Neural crest cell (in vitro differentiated cells): ENCODE data around the gene GGT6. TPM values are rescaled to one million over a fixed set of nuclear protein-coding genes. Genes with fewer than 3 reads are reported as not detected.
"Not testable (repeated sequence)": the region's sequence is repeated elsewhere in the genome, so short reads cannot be mapped to it uniquely, and the experiment has no call there.

Experiments
- DNase-seq: peaks from one replicate; pipeline ENCODE4 v3.0.0; 2021; ENCODE audit warnings: low read depth, mixed read lengths, low spot score
- H3K27ac Mint-ChIP-seq: one replicate; pipeline ENCODE4 v1.8.0; 2021; ENCODE audit warnings: mild to moderate bottlenecking, mixed read lengths; ENCODE audit not compliant: unreplicated experiment
- H3K27me3 Mint-ChIP-seq: 2 replicates; pipeline ENCODE4 v1.8.0; 2021; ENCODE audit warnings: low read depth, mild to moderate bottlenecking, mixed read lengths
- H3K36me3 Mint-ChIP-seq: 2 replicates; pipeline ENCODE4 v1.8.0; 2021; ENCODE audit warnings: low read depth, mild to moderate bottlenecking, mixed read lengths
- H3K4me1 Mint-ChIP-seq: 2 replicates; pipeline ENCODE4 v1.8.0; 2021; ENCODE audit warnings: mixed read lengths
- H3K4me3 Mint-ChIP-seq: one replicate; pipeline ENCODE4 v1.8.0; 2021; ENCODE audit warnings: mild to moderate bottlenecking, mixed read lengths
- H3K9me3 Mint-ChIP-seq: 2 replicates; pipeline ENCODE4 v1.8.0; 2021; ENCODE audit warnings: mixed read lengths
- total RNA-seq: library from RNA; stranded (reverse); gene quantifications from 2 replicates; pipeline ENCODE4 v1.2.1, GENCODE V29; 2021
- TF ChIP-seq, protein P1 (sequence below): fragments of 200-600 bp; sonication (generic); conservative IDR thresholded peaks from 2 replicates; pipeline ENCODE4 v1.5.0; 2021; ENCODE audit warnings: antibody characterized with exemption, mild to moderate bottlenecking

The GGT6 gene
- total RNA-seq, 1 donor from 2014 or later = not detected

DNA sequence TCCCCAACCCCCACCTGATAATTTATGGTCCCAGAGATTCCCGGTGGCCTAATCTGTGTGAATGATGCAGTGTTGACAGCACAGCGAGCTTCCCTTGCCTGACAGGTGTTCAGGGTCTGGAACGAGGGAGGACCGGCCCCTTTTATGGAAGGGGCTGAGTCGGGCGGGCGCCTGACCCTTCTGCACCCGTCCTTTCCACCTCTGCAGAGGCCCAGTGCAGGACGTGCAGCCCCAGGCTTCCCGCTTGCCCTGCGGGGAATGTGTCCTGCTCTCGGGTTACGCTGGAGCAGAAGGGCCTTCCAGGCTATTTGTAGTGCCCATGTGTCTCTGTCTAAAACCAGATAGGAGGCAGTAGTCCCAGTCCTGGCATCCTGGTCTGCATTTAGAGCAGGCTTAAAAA lies 40.2 kb upstream of the GGT6 start:
- H3K4me3 Mint-ChIP-seq = no peak overlapping the region
- no peak for DNase-seq
- H3K36me3 Mint-ChIP-seq = no peaks in the 10 kb centered on the region
- H3K4me1 Mint-ChIP-seq = peaks cover 29% of the 10 kb centered on the region
- TF ChIP-seq, protein P1, sequence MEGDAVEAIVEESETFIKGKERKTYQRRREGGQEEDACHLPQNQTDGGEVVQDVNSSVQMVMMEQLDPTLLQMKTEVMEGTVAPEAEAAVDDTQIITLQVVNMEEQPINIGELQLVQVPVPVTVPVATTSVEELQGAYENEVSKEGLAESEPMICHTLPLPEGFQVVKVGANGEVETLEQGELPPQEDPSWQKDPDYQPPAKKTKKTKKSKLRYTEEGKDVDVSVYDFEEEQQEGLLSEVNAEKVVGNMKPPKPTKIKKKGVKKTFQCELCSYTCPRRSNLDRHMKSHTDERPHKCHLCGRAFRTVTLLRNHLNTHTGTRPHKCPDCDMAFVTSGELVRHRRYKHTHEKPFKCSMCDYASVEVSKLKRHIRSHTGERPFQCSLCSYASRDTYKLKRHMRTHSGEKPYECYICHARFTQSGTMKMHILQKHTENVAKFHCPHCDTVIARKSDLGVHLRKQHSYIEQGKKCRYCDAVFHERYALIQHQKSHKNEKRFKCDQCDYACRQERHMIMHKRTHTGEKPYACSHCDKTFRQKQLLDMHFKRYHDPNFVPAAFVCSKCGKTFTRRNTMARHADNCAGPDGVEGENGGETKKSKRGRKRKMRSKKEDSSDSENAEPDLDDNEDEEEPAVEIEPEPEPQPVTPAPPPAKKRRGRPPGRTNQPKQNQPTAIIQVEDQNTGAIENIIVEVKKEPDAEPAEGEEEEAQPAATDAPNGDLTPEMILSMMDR = no peak
- no peaks in the 10 kb centered on the region for H3K9me3 Mint-ChIP-seq
- no peak overlapping the region for H3K27ac Mint-ChIP-seq
- H3K27me3 Mint-ChIP-seq = peaks cover 5% of the 10 kb centered on the region

DNA sequence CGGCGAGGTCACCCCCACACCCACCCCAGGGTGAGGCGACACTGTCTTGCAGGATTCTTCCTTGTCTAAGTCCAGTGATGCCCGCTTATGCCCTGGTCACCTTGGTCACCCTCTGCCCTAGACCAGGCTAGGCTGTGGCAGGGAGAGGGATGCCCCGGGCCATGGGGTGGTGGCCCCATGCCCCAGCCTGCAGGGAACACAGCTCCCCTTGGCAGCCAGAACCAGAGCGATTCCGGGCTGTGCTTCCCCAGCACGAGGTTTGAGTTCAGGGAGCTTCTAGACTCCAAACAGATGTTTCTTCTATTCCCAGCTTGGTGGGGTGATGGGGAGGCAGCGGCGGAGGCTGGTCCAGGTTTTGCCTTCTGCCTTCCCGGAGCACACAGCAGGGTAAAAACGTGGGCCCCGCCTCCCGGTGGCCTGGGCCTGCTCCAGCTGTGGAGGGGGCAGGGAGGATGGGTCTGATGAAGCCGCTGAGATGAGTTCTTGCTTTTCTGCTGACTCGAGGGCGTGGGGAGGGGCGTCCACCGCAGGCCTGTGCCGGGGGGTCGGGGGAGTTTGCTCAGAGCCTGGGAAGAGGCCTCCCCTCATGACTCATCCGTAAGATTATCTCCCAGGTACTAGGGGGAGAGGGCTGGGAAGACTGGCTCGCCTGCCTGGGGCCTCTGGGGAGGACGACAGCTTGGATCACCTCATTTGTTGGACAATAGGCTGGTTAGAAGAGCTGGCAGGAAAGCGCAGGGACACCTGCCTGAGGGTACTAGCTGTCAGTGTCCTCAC lies 39.3 kb upstream of the GGT6 start:
- no peak for DNase-seq
- Mint-ChIP-seq H3K27me3 (peaks cover 5% of the 10 kb centered on the region), H3K9me3 (no peaks in the 10 kb centered on the region), H3K36me3 (no peaks in the 10 kb centered on the region), H3K4me3 (no peak overlapping the region), H3K4me1 (peaks cover 34% of the 10 kb centered on the region), H3K27ac (no peak overlapping the region)
- TF ChIP-seq, protein P1 = no peak

DNA sequence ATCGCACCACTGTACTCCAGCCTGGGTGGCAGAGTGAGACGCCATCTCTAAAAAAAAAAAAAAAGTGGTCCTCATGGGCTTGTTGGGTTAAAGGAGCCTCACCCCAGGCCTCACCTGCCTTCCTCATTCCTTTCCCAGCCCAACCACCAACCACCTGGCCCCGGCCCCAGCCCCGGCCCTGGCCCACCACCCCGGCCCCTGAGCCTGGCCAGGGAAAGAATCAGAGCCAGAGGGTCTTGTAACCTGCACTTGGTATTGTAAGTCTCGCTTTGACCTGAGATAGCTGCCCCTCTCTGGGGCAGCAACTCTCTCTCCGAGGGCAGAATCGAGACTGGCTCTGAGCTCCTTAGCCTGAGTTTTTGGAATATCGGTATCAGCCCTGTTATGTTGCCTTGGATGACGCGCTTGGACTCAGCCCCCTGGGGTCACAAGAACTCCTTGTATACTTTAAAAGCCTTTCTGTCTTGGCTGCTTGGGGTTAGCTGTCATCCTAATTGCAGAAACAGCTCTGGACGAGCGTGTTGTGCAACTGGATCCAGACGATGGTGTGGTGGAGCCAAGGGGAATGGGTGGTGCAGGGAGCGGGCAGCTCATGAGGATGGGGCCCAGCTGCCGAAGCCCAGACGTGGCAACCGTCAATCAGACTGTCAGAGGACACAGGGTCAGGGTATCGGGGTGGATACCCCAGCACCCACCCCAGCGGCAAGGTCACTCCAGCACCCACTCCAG lies 38.6 kb upstream of the GGT6 start:
- Mint-ChIP-seq H3K4me3 (no peak overlapping the region), H3K9me3 (no peaks in the 10 kb centered on the region), H3K27me3 (peaks cover 5% of the 10 kb centered on the region), H3K4me1 (peaks cover 36% of the 10 kb centered on the region), H3K27ac (no peak overlapping the region), H3K36me3 (no peaks in the 10 kb centered on the region)
- TF ChIP-seq, protein P1 = no peak
- no peak for DNase-seq

DNA sequence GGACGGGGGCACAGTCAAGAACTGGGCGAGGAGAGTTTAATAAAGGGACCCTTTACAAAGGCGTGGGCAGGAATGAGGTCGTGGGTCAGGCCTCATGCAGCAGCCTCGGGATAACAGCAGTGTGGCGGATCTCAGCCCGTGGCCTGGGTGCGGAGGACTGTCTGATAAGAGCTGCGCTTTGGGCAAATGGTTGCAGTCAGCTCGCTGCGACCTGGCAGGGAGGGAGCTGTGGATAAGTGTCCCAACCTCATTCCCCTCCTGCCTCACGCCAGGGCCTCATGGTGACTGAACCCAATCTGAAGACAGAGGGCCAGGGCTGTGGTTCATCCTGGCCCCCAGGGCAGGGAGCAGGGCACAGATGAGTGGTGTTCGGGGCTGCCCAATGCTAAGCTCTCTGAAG lies 37.6 kb upstream of the GGT6 start:
- H3K36me3 Mint-ChIP-seq = no peaks in the 10 kb centered on the region
- no peaks in the 10 kb centered on the region for H3K9me3 Mint-ChIP-seq
- TF ChIP-seq, protein P1 = no peak
- peaks cover 5% of the 10 kb centered on the region for H3K27me3 Mint-ChIP-seq
- no peak overlapping the region for H3K4me3 Mint-ChIP-seq
- peaks cover 41% of the 10 kb centered on the region for H3K4me1 Mint-ChIP-seq
- DNase-seq = no peak
- no peak overlapping the region for H3K27ac Mint-ChIP-seq

DNA sequence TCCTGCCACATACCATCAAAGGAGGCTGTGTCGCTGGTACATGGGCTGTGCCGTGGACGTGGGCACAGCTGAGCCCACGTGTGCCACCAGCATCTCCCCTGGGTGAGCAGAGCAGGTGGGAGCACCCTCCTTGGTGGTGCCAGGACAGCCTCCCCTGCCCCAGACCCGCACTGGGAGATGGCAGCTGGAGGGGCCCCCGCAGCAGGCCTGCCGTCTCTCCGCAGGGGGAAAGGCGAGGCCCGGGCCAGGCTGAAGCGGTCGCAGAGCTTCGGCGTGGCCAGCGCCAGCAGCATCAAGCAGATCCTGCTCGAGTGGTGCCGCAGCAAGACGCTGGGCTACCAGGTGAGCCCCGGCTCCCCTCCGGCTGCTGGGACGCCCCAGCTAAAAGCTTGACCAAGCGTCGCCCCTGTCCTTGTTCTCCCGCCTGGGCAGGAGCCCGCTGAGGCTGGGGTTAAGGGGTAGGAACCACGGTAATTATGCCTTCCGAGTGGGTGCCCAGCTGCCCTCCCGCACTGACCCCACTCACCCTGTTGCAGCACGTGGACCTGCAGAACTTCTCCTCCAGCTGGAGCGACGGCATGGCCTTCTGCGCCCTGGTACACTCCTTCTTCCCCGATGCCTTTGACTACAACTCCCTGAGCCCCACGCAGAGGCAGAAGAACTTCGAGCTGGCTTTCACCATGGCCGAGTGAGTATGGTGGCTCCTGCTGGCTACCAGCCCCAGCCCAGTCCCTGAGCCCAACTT lies 36.4 kb upstream of the GGT6 start:
- Mint-ChIP-seq H3K36me3 (no peaks in the 10 kb centered on the region), H3K27ac (no peak overlapping the region), H3K27me3 (peaks cover 8% of the 10 kb centered on the region), H3K4me1 (peaks cover 41% of the 10 kb centered on the region), H3K4me3 (no peak overlapping the region), H3K9me3 (no peaks in the 10 kb centered on the region)
- TF ChIP-seq, protein P1 = no peak
- DNase-seq = no peak

DNA sequence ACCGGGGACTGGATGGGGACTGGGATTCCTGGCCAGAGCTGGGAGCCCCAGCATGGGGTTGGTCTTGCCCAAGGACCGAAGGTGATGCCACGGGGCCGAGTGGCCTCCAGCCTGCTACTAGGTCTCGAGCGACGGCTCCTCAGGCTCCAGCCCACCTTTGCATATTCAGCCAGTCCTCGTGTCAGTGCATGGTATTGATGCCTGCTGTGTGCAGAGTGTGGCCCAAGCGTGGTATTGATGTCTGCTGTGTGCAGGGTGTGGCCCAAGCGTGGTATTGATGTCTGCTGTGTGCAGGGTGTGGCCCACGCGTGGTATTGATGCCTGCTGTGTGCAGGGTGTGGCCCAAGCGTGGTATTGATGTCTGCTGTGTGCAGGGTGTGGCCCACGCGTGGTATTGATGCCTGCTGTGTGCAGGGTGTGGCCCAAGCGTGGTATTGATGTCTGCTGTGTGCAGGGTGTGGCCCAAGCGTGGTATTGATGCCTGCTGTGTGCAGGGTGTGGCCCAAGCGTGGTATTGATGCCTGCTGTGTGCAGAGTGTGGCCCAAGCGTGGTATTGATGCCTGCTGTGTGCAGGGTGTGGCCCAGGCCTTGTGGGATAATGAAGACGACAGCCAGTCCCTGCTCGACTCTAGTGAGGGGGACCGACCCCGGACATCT lies 35.4 kb upstream of the GGT6 start:
- not testable (repeated sequence) for DNase-seq, H3K27ac Mint-ChIP-seq, H3K4me3 Mint-ChIP-seq, H3K36me3 Mint-ChIP-seq, H3K9me3 Mint-ChIP-seq, H3K27me3 Mint-ChIP-seq
- peaks cover 40% of the 10 kb centered on the region for H3K4me1 Mint-ChIP-seq
